Endodermal cell (in vitro differentiated cells): Measurements from ENCODE around the gene SCFD2. TPM values are rescaled to one million over a fixed set of nuclear protein-coding genes. Genes with fewer than 3 reads are reported as not detected.

Experiments used
- DNase-seq: peaks from one replicate; pipeline ENCODE4 v3.0.0-alpha.2; 2017
- H3K27ac ChIP-seq: 2 replicates; pipeline ENCODE4 v1.5.1; 2013; ENCODE audit warnings: mild to moderate bottlenecking, low read depth, low read length, moderate library complexity
- H3K27me3 ChIP-seq: 2 replicates; pipeline ENCODE4 v1.6.1; 2013; ENCODE audit warnings: mild to moderate bottlenecking, low read length, moderate library complexity; ENCODE audit not compliant: insufficient read depth, control insufficient read depth, poor library complexity, severe bottlenecking
- H3K36me3 ChIP-seq: 2 replicates; pipeline ENCODE4 v1.7.0; 2013; ENCODE audit warnings: mild to moderate bottlenecking, low read length, moderate library complexity; ENCODE audit not compliant: control insufficient read depth, insufficient read depth
- H3K4me1 ChIP-seq: one replicate; pipeline ENCODE4 v1.7.0; 2013; ENCODE audit warnings: low read length; ENCODE audit not compliant: control insufficient read depth, insufficient read depth
- H3K4me3 ChIP-seq: 2 replicates; pipeline ENCODE4 v1.5.1; 2013; ENCODE audit warnings: mild to moderate bottlenecking, low read length, moderate library complexity
- H3K9ac ChIP-seq: 2 replicates; pipeline ENCODE4 v1.6.1; 2013; ENCODE audit warnings: mild to moderate bottlenecking, low read length, moderate library complexity; ENCODE audit not compliant: poor library complexity, severe bottlenecking; ENCODE audit errors: extremely low read depth
- H3K9me3 ChIP-seq: 2 replicates; pipeline ENCODE4 v1.6.1; 2013; ENCODE audit warnings: mild to moderate bottlenecking, low read length, moderate library complexity; ENCODE audit not compliant: control insufficient read depth
- H3K27ac Mint-ChIP-seq: 2 replicates; pipeline ENCODE4 v1.8.0; 2020; ENCODE audit warnings: mixed read lengths
- H3K27me3 Mint-ChIP-seq: 2 replicates; pipeline ENCODE4 v1.8.0; 2021; ENCODE audit warnings: mild to moderate bottlenecking, mixed read lengths; ENCODE audit not compliant: insufficient read depth
- H3K36me3 Mint-ChIP-seq: 2 replicates; pipeline ENCODE4 v1.8.0; 2020; ENCODE audit warnings: low read depth, mixed read lengths
- H3K4me1 Mint-ChIP-seq: 2 replicates; pipeline ENCODE4 v1.8.0; 2020; ENCODE audit warnings: mixed read lengths
- H3K4me3 Mint-ChIP-seq: 2 replicates; pipeline ENCODE4 v1.8.0; 2020; ENCODE audit warnings: mild to moderate bottlenecking, moderate library complexity, mixed read lengths
- H3K9me3 Mint-ChIP-seq: 2 replicates; pipeline ENCODE4 v1.8.0; 2020; ENCODE audit warnings: mild to moderate bottlenecking, mixed read lengths
- CTCF ChIP-seq: fragments of 200-600 bp; sonication (generic); conservative IDR thresholded peaks from 2 replicates; pipeline ENCODE4 v1.5.0; 2021; ENCODE audit warnings: antibody characterized with exemption, mild to moderate bottlenecking
- WGBS, 2 experiments: methylation state at CpG; one replicate each; pipeline versions ENCODE4 v1.1.5 to v1.1.7; 2013; ENCODE audit warnings: missing lambda C conversion rate in 2 of 2, mixed read lengths in 1 of 2; ENCODE audit not compliant: insufficient coverage in 1 of 2, insufficient read length in 1 of 2; 5-methylcytosine and 5-hydroxymethylcytosine counted together
- total RNA-seq, 2 donors: library from RNA; stranded (reverse); fragmentation: NEBNext Ultra II Directional in 1 of 2; extraction: Animal tissue kit (Norgen Biotek cat#: 25700) in 1 of 2; gene quantifications; 2 replicates in 1 of 2; 3 replicates in 1 of 2; pipeline ENCODE4 v1.2.1, GENCODE V29; 2021

Gene SCFD2
- total RNA-seq, 2 donors from 2014 or later: 5.7 to 6.5 TPM

GRCh38 chr4:53010318-53010717 lies 355.5 kb downstream of the SCFD2 start:
- 88 to 100% methylated on average over 3 to 5 of the region's 5 CpGs for WGBS, 2 experiments
- Histone ChIP-seq H3K9me3 (peaks cover 23% of the 10 kb centered on the region), H3K27me3 (no peaks in the 10 kb centered on the region), H3K4me1 (no peaks in the 10 kb centered on the region), H3K9ac (no peak overlapping the region), H3K27ac (no peak overlapping the region), H3K36me3 (no peaks in the 10 kb centered on the region), H3K4me3 (no peak overlapping the region)
- Mint-ChIP-seq H3K4me3 (no peak overlapping the region), H3K4me1 (peaks cover 17% of the 10 kb centered on the region), H3K9me3 (peaks cover 8% of the 10 kb centered on the region), H3K27me3 (no peaks in the 10 kb centered on the region), H3K27ac (no peak overlapping the region), H3K36me3 (no peaks in the 10 kb centered on the region)
- no peak for DNase-seq
- no peak for TF ChIP-seq CTCF

GRCh38 chr4:53009824-53010223 lies 356.0 kb downstream of the SCFD2 start:
- peaks cover 23% of the 10 kb centered on the region for H3K9me3 ChIP-seq
- H3K4me1 ChIP-seq: no peaks in the 10 kb centered on the region
- DNase-seq: no peak
- no peak overlapping the region for H3K4me3 ChIP-seq
- peaks cover 8% of the 10 kb centered on the region for H3K9me3 Mint-ChIP-seq
- no peaks in the 10 kb centered on the region for H3K36me3 Mint-ChIP-seq
- no peak overlapping the region for H3K27ac Mint-ChIP-seq
- no peak overlapping the region for H3K4me3 Mint-ChIP-seq
- no peak overlapping the region for H3K27ac ChIP-seq
- H3K9ac ChIP-seq: no peak overlapping the region
- no peaks in the 10 kb centered on the region for H3K27me3 ChIP-seq
- no peak for TF ChIP-seq CTCF
- H3K4me1 Mint-ChIP-seq: peaks cover 16% of the 10 kb centered on the region
- H3K36me3 ChIP-seq: no peaks in the 10 kb centered on the region
- H3K27me3 Mint-ChIP-seq: no peaks in the 10 kb centered on the region
- 89 to 94% methylated on average over 3 of the region's 3 CpGs for WGBS, 2 experiments

GRCh38 chr4:53007024-53007423 lies 358.8 kb downstream of the SCFD2 start:
- no peak overlapping the region for H3K27ac ChIP-seq
- no peak overlapping the region for H3K9ac ChIP-seq
- Mint-ChIP-seq H3K4me1 (peaks cover 8% of the 10 kb centered on the region), H3K4me3 (no peak overlapping the region), H3K27me3 (no peaks in the 10 kb centered on the region), H3K36me3 (no peaks in the 10 kb centered on the region), H3K9me3 (peaks cover 8% of the 10 kb centered on the region), H3K27ac (no peak overlapping the region)
- H3K9me3 ChIP-seq: peaks cover 23% of the 10 kb centered on the region
- 88 to 95% methylated on average over 4 of the region's 4 CpGs for WGBS, 2 experiments
- no peaks in the 10 kb centered on the region for H3K36me3 ChIP-seq
- H3K4me3 ChIP-seq: no peak overlapping the region
- TF ChIP-seq CTCF: no peak
- H3K4me1 ChIP-seq: no peaks in the 10 kb centered on the region
- H3K27me3 ChIP-seq: no peaks in the 10 kb centered on the region
- no peak for DNase-seq
